ENCODE measurements around the gene ADGRG3.

DNA sequence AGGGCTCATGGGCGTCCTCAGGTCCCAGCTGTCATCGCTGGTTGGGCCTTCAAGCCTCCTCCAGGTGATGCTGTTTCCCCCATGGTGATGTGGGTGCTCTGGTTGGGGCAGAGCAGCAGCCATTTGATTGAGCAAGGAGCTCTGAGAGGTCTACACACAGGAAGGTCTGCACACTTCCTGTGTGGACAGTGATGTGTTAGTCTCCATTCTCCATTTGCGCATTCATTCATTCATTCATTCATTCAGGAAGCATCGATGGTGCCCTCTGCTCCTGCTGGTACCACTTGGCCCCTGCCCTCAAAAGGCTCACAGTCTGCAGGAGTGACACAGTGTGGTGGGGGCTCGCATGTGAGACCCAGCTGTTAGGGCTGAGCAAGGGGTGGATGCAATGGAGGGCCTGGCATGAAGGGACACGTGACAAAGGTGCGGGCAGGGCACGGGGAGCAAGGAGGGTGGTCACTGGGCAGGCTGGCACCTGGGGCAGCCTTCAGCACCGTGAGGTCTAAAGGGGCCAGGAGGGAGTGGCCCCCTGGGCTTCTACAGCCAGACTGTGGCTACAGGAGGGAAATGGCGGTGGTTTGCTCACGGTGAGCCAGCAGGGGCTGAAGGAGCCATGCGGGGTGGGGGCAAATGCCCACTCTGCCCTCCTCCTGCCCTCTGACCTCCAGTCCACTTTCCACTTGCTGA, 1.5 kb downstream of the ADGRG3 start:
- no peak for TF ChIP-seq CTCF (IDR thresholded peaks at IDR 0.05; ENCODE audit: poor library complexity)
- TF ChIP-seq EZH2 (IDR thresholded peaks at IDR 0.05; ENCODE audit: borderline replicate concordance): no peak
- TF ChIP-seq EZH2phosphoT487 (IDR thresholded peaks at IDR 0.05; ENCODE audit: low read depth, severe bottlenecking, unreplicated experiment): no peak
